CD1c-positive myeloid dendritic cell (primary cell): Measurements from ENCODE around the gene DIDO1.
A peak's percentile ranks its signal among the peaks of the same experiment; 100 is the strongest.

Source experiments
- DNase-seq: peaks from one replicate; pipeline ENCODE4 v3.0.0-alpha.2; 2016; ENCODE audit errors: extremely low spot score

Gene DIDO1

DNA sequence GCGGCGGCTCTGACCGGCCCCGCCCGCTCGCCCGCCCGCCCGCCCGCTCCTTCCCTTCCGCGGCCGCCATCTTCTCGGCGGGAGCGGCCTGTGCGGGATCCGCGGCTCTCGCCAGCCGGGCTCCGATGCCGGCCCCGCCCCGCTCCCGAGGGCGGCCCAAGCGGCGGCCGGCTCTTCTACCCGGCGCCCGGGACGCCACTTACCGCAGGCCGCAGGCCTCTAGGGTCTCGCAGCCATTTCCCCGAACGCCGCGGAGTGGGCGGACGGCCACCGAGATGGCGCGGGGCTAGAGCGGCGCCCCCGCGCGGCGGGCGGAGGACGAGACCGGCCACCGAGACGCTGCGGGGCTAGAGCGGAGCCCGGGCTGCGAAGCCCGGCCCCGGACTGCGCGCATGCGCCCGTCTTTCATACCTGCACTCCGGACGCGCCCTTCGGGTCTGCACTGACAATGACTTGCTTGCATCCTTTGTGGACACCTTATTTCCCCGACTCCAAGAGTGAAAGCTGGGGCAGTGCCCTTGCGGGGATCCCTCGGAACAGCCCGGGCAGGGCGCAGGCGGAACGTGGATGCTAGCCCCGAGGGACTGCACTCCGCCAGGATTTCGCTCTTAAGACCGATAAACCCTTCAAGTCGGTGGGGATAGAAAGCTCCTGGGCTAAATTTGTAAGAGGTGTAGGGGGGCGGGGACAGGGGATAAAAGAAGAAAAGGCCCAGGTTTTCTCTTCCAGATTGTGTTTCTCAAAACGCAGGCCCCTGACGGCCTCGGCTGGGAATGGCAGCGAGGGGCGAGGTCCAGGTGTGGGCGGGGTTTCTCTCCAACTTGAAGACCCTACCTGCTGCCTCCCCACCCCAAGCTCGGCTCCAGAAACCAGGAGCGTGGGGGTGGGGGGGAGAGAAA is at the start of gene DIDO1:
TSS of gene DIDO1 (minus strand) at position 277 of the 899 bp plus-strand sequence.
- peak; percentile 93 for DNase-seq

DNA sequence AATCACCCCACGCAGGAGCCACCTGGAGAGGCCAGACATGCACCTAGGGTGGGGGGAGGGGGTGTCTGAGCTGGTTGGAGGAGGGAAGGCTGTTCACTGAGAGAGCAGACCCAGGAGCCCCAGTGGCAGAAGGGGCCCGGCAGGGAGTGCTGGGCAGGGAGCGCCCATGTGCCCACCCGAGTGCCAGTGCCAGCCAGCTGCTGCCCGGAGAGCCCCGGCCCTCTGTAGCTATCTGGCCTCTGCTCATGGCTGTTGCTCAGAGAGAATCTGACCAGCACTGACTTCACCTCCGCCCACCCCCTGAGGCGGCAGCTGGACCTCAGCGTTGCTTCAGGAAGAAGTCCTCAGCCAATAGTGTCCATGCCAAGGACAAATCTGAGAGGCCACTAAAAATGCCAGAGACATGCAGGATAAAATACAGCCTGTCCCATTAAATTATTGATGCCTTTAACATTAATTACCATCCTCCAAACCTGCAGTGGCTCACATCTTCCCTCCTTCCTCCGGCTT is 49.0 kb upstream of the DIDO1 start:
- peak; percentile 22 for DNase-seq

DNA sequence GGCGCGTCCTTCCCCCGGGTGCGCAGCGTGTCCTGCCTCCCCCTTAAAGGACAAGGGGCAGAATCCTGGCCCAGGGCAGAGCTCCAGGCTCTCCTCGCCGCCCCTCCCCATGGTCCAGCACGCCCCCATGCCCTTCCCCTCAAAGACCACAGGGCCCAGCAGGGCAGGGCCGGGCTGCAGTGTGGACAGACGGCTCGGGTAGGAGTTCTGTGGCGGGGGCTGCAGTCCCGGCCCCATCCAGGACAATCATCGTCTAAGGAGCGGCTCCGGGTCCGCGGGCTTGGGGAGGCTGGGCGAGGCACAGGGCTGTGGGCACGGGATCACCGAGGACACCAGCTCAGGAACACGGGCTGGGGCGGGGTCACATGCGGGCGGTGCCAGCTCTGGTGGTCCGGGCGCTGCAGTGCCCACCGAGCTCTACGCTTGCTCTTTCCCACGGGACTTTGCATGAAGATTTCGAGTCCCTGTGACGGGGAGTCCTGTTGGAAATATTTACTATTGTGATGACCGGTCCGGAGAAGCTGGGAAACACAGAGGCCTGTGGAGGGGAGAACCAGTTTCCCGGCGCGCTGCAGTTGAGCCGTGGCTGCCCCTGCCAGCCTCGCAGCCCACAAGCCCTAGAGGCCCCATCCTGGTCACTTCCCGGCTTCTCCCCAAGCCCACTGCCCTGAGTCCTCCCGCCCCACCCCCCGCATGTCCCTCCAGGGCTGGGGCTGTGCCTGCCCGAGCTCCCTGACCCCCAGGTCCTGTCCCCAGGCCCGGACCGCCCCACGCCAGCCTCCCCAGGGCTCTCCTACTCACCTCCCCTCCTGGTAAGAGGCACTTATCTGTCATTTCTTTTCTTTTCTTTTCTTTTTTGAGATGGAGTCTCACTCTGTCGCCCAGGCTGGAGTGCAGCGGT is 46.8 kb upstream of the DIDO1 start:
- no peak for DNase-seq

DNA sequence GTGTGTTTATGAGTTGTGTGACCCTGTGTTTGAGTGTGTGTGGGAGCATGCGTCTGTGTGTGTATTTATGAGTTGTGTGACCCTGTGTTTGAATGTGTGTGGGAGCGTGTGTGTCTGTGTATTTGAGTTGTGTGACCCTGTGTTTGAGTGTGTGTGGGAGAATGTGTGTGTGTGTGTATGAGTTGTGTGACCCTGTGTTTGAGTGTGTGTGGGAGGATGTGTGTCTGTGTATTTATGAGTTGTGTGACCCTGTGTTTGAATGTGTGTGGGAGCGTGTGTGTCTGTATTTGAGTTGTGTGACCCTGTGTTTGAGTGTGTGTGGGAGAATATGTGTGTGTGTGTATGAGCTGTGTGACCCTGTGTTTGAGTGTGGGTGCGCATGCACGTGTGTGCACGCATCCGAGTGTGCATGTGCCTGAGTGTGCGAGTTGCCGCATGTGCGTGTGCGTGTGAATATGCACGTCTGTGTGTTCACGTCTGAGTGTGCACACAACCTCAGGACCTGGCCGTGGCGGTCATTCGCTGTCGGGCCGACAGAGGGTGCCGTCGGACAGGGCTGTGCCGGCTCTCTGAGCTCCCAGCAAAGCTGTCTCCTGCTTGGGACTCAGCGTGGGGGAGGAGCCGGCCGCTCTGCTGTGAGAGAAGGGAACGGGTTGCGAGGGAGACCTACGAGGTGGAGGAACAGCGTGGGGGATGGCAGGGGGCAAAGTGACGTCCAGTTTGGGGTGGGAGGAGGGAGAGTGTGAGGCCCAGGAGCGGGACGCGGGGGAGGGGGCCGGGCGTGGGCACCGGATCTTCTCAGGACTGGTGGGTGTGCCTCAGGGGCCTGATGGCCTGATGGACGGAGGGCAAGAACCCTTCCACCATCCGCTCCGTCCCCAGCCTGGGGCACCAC is 45.9 kb upstream of the DIDO1 start:
- DNase-seq, result peak; percentile 89

DNA sequence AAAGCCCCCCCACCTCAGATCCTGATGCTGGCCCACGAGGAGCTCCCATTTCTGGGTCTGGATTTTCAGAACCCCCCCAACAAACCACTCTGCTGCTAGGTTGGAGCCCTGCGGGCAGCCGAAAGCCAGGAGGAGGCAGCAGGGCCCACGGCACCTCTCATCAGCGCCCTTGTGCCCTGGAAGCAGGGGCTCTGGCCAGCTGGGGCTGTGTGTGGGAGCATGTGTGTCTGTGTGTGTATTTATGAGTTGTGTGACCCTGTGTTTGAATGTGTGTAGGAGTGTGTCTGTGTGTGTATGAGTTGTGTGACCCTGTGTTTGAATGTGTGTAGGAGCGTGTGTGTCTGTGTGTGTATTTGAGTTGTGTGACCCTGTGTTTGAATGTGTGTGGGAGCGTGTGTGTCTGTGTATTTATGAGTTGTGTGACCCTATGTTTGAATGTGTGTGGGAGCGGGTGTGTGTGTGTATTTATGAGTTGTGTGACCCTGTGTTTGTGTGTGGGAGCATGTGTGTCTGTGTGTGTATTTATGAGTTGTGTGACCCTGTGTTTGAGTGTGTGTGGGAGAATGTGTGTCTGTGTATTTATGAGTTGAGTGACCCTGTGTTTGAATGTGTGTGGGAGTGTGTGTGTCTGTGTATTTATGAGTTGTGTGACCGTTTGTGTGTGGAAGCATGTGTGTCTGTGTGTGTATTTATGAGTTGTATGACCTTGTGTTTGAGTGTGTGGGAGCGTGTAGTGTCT is 45.1 kb upstream of the DIDO1 start:
- no peak for DNase-seq

DNA sequence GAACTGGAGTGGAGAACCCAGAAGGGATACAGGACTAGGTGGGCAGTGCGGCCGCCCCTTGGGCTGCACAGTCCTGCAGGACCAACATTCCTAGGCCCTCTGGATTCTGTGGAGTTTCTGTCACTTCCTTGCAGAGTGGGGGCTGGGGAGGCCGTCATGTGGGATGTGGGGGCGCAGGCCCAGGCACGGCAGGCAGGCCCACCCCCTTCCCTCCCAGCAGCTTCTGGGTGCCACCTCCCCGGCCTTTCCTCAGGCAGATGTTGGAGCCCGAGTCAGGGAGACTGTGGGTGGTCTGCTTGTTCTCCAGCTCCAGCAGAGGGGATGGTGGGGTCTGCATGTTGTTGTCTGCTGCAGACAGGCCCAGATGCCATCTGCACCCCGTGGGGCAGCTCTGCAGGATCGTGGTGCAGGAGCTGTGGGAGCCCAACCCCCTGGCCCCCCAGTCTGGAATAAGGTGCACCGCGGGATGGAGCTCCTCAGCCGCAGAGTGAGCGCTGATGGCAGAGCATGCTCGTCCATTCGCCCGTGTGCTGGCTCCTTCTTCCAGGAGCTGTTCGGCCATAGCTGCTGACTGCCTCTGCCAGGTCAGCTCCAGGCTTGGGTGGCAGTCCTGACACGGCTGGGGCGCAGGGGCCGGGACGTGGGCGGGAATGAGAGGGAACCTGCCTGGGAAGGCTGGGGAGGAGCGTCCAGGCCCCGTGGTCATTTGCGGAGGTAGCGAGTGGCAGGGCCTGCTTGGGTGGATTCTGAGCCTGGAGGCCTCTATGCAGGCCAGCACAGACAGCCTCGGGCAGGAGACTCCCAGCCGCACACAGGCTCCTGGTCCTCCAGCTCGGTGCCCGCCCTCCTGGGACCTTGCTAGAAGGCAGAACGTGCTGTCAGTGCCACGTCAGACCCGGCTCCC is 44.3 kb upstream of the DIDO1 start:
- DNase-seq, result no peak

DNA sequence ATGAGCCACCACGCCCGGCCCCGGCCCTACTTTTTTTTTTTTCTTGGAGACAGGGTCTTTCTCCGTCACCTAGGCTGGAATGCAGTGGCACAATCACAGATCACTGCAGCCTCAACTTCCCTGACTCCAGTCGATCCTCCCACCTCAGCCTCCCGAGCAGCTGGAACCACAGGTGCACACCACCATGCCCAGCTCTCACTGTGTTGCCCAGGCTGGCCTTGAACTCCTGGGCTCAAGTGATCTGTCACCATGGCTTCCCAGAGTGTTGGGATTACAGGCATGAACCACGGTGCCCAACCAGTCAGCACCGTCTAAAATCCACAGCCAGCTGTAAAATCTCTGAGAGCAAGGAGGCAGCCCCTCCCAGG is 43.6 kb upstream of the DIDO1 start:
- no peak for DNase-seq

DNA sequence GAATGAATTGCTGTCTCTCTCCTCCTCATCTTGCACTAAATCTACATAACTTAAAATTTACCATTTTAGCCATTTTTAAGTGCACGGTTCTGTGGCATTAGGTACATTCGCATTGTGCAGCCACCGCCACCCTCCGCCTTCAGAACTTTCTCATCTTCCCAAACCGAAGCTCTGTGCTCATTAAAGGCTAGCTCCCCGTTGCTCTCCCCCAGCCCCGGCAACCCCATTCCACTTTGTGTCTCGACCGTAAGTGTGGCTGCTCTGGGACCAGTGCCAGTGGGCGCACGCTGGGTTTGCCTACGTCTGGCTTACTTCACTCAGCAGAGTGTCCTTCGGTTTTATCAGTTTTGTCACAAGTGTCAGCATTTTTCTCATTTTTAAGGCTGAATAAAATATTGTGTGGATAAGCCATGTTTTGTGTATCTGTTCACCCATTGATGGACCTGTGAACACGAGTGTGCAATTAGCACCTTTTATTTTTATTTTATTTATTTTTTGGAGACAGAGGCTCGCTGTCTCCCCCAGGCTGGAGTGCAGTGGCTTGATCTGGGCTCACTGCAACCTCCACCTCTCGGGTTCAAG is 43.0 kb upstream of the DIDO1 start:
- DNase-seq, result no peak

DNA sequence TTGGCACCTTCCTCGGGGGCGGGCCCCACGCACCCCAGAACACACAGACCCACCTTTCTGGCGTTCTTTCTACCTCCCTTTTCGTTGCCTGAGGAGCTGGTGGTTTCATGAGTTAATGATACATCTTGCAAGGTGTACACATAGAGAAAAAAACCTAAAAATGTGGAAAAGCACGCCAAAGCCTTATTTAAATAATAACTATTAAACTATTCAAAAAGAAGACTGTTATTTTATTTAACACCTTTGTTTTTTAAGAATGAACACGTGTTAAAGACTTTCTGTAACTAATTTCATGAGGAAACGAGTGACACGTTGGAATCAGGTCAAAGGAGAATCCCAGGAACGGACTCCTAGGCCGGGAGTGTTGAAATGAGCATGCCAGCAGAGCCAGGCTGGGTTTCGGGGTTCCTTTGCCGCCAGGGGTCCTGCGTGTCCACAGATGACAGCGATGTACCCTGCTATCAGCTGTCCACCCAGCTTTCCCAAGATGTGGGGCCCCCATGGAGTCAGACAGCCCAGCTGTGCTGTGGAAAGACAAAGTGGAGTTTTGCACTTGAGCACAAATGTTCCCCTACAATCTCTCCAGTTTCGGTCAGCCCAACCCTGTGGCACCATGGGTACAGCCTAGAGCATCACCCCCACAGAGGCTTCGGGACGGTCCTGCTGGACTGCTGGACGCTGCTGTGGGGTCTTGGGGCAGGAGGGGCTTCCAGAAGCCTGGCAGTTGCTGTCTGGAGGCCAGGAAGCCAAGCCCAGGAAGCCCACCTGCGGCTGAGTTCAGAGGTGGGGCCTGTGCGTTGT is 42.3 kb upstream of the DIDO1 start:
- no peak for DNase-seq

DNA sequence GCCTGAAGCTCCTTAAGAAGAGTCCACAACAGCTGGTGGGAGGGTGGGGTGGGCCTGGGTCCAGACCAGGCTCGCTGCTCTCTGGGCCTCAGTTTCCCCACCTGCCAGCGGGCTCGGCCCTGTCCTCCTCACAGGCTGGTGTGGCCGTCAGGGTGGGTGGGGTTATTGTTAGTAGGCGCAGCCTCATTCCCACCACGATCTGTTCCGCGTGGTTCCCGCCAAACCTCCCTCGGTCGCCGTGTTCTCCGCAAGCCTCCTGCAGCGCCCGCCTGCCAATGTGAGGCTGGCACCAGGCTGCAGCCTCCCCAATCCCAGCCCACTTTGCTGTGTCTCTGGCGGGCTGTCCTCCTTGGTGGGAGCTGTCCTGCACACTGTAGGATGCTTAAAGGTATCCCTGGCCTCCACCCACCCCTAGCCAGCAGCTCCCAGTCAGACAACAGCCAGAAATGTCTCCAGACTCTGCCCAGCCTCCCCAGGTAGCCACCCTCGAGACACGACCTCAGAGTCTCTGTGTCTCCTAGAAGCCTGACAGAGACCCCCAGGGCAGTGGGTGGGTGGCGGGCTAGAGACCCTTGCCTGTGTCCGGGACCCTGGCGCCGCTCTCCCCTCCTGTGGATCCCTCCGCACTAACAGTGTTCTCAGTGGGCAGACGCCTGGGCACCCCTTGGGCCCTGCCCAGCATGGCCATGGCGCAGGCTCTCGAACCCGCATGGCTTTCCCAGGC is 41.5 kb upstream of the DIDO1 start:
- no peak for DNase-seq

DNA sequence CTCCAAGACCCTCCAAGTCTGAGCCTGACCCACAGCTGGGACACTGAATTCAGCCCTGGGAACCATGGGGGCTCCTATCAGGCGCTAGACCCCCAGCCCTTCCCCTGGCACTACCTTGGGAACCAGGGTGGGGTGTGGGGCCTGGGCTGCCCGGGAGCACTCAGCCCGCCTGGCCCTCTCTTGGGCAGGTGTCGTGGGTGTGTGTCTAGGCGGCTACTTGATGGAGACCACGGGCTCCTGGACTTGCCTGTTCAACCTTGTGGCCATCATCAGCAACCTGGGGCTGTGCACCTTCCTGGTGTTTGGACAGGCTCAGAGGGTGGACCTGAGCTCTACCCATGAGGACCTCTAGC is 40.8 kb upstream of the DIDO1 start:
- no peak for DNase-seq

DNA sequence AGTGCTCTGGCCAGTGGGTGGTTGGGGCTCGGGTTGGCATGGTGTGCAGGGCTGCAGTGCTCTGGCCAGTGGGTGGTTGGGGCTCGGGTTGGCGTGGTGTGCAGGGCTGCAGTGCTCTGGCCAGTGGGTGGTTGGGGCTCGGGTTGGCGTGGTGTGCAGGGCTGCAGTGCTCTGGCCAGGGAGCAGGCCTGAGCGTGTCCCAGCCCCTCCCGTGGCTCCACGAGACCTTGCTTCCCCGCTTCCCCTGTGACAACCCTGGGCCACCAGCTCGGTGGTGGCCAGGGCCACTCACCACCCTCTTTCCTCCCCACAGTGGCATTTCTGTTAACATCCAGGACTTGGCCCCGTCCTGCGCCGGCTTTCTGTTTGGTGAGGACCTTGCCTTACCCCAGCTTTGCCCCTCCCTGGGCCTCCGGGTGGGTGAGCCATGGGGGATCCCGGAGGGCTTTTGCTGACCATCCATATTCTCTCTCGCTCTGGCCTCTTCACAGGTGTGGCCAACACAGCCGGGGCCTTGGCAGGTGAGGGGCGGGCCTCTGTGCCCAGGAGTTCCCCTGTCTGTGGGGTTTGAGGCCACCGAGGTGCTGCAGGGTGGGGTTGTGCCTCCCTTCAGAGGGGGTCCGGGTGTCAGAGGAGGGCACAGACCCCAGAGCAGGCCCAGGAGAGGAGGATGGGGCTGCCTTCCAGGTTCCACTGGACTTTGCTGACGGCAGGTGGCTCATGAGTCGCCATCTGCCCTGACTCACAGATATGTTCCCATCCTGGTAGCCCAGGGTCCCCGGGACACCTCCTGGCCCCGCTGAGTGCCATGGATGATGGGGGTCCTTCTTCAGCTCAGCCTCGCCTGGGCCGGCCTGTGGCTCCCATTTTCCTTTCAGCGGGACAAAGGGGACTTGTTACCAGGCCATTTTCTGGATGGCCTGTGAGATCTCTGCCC is 40.2 kb upstream of the DIDO1 start:
- DNase-seq, result no peak

DNA sequence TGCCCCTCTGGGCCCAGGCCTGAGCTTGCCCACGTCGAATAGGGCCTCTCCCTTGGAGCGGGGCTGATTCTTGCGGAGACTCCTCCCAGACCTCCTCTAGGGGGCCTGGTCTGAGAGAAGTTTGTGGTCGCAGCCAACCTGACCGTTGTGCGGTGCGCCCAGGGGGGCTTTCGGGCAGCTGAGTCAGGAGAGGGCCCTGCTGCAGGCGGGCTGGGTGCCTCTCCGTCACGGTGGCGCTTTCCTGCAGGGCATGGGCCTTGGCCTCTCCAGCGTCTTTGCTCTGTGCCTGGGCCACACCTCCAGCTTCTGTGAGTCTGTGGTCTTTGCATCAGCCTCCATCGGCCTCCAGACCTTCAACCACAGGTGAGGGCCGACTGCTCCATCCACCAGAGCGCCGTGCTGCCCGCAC is 39.1 kb upstream of the DIDO1 start:
- no peak for DNase-seq

DNA sequence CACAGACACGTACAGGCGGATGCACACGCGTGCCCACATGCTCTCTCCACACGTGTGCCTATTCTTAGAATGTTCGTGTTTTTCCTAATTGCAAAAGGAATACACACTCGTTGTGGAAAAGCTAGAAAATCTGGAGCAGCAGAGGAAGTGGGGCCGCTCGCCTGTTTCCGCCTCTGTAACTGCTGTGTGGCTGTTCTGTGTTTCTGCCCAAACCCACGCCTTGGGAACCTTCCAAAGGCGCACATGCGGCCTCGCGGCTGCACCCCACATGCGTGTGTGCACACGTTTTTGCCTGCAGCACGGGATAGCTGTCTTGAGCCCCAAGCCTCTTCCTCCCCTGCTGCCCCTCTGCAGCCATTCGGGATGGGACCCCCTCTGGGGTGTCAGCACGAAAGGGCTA is 38.4 kb upstream of the DIDO1 start:
- DNase-seq, result peak; percentile 49

DNA sequence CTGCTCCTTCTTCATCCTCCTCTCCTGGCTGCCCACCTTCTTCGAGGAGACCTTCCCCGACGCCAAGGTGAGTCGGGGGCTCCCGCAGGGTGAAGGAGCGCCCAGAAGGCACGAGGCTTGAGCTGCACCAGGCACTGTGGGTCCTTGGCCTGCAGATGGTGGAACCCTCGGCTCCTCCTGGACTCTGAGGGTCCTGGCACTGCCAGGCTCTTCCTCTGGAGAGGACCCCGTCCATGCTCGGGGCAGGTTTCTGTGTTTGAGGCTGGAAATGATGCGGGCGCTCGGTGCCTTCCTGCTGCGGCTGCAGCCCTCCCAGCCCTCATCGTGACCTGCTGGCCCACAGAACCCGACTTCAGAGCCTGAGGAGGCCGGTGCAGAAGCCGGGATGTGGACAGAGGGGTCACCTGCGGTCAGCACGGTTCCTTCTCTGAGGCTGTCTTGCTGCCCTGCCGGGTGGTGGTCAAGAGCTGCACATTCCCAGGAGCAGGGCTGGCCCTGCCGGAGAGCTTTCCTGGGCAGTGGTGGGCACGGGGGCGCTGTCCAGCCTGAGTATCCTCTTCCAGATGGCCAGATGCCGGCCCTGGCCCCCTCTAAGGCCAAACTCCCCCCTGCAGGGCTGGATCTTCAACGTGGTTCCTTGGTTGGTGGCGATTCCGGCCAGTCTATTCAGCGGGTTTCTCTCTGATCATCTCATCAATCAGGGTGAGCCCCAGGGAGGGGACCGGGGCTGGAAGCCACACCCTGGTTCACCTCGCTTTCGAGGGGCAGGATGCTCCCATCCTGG is 37.5 kb upstream of the DIDO1 start:
- no peak for DNase-seq
